Inferior parietal cortex (tissue), 1 donor: Measurements from ENCODE around the gene LRRC3C.
A peak's percentile ranks its signal among the peaks of the same experiment; 100 is the strongest.

Experiments used
- DNase-seq: peaks from one replicate; pipeline ENCODE4 v3.0.0-alpha.2; 2016; ENCODE audit errors: extremely low spot score

The LRRC3C gene

GRCh38 chr17:39979016-39979670, 51.6 kb downstream of the LRRC3C start:
- DNase-seq, result no peak

GRCh38 chr17:39979893-39980350, 52.4 kb downstream of the LRRC3C start:
- peak; percentile 20 for DNase-seq

GRCh38 chr17:39980351-39981206, 53.0 kb downstream of the LRRC3C start, which contains the start of gene PSMD3:
Gene PSMD3 (plus strand): TSS chr17:39980807. CDS start chr17:39980971, 164 bp downstream.
- peak; percentile 99 for DNase-seq

GRCh38 chr17:39981207-39981741, 53.7 kb downstream of the LRRC3C start:
- DNase-seq, result no peak

- DNase-seq, result no peak
These were observed 54.3 kb downstream of the LRRC3C start for GRCh38 chr17:39981766-39982375.

- DNase-seq, result no peak
These were observed 60.8 kb downstream of the LRRC3C start for GRCh38 chr17:39988206-39988810.

- no peak for DNase-seq
These were observed 66.9 kb downstream of the LRRC3C start for GRCh38 chr17:39994448-39994847.
